NCI-H510A treated with DMSO at 0.1 percent for 48 hours (cell line): ENCODE results near the gene MADCAM1.
"Not testable (repeated sequence)": the region's sequence is repeated elsewhere in the genome, so short reads cannot be mapped to it uniquely, and the experiment has no call there.

Experiments
- DNase-seq: peaks from one replicate; lab custom pipeline; 2025; lab: John Stamatoyannopoulos, UW

MADCAM1 gene

DNA sequence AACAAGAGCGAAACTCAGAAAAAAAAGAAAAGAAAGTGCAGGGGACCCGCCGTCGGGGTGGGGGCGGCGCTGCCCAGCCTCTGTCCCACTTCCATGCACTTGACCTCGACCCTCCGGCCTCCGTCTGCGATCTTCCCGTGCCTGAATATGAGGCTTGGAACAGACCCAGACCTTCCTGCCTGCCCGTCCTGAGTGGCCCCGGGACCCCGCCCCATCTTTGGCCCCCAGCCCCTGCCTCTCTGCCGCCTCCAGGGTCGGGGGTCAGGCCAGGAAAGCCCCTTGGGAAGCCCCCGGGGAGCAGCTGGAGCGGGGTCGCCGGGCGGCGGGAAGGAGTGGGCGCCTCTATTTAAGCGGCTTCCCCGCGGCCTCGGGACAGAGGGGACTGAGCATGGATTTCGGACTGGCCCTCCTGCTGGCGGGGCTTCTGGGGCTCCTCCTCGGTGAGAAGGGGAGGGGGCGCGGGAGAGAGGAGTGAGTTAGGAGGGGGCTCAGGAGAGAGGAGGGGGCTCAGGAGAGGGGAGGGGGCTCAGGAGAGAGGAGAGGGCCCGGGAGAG is at the start of gene MADCAM1:
Gene MADCAM1, plus strand, starts transcription at position 375 of the 554 bp plus-strand sequence. Its CDS starts 14 bp downstream, at position 389.
- DNase-seq = no peak

- DNase-seq = no peak
Observed at GRCh38 chr19:447064-447426, 49.2 kb upstream of the MADCAM1 start.

DNA sequence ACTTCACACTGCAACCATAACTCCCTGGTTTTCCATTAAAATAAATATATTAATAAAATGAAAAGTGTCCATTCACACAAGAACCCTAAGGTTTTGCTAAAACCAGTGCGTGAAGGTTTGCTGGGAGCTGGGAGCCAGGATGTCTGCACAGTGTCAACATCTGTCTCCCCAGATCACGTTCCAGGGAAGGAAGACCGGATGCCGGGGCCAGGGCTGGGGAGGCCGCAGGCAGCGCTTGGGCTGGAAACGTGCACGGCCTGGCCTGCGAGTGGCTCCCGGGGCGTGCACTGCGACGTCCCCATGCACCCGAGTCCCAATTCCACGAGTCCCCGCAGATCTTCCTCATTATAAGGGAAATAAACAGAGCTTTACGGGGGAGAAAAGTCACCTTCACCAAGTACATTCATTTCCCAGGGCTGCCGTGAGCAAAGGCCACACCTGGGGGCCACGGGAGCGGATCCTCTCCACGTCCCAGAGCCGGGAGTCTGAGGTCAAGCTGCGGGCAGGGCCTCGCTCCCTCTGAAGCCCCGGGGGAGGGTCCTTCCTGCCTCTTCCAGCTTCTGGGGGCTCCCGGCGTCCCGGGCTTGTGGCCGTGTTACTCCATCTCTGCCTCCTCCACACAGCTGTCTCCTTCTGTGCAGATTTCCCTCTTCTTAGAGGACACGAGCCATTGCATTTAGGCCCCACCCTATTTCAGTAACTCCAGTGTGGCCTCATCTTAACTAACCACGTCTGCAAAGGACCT is 48.3 kb upstream of the MADCAM1 start:
- no peak for DNase-seq

DNA sequence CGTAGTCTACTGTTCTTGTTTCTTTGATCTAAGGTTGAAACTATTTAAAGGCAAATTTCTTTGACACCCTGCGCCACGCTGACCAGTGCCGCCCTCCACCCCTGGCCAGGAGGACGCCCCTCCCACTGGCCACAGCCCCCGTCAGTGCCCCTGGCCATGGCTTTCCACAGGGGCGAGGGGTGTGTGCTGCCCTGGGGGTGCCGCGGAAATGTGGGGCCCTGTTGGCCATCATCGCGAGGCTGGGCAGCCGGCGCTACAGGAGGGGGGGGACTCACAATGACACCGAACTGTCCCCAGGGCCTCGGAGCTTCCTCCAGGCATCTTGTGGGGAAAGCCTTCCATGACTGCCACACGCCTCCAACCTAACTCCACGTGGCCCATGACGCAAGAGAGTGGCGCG is 46.4 kb upstream of the MADCAM1 start:
- no peak for DNase-seq

DNA sequence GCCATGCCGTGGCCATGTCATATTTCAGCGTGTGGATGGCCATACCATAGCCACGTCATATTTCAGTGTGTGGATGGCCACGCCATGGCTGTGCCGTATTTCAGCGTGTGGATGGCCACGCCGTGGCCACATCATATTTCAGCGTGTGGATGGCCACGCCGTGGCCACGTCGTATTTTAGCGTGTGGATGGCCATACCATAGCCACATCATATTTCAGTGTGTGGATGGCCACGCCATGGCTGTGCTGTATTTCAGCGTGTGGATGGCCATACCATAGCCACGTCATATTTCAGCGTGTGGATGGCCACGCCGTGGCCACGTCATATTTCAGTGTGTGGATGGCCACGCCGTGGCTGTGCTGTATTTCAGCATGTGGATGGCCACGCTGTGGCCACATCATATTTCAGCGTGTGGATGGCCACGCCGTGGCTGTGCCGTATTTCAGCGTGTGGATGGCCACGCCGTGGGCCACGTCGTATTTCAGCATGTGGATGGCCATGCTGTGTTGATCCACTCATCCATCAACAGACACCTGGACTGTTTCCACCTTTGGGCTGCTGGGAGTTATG is 45.3 kb upstream of the MADCAM1 start:
- not testable (repeated sequence) for DNase-seq

GRCh38 chr19:452829-453228 is 43.5 kb upstream of the MADCAM1 start:
- no peak for DNase-seq

- DNase-seq = no peak
Observed at GRCh38 chr19:453606-454005, 42.7 kb upstream of the MADCAM1 start.

DNA sequence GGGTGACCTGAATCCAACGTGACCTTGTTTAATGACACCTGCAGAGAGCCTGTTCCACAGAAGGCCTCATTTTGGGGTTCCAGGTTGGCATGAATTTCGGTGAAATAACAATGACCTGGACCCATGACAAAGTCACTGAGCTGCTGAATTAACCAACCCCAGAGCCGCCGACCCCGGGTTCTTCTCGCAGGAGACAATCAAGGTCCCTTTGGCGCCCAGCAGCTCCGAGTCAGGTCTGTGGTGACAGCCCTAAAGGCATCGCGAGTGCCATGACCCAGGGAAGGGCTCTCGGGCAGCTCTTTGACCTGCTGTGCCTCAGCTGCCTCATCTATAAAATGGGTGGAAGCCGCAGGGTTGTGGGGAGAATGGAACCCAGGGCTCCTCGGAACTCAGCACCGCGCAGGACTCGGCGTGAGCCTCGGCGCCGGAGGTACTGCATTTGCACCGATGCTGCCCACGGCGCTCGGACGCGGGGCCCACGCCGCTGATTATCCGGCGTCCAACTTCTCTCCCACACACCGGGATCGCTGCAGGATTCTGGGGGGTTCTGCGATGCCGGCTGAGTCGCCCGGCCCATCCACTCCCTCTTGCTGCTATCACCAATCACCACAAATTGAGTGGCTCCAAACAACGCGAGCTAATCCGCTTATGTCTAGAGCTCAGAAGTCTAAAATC is 41.1 kb upstream of the MADCAM1 start:
- DNase-seq = no peak

GRCh38 chr19:455851-456546 is 40.3 kb upstream of the MADCAM1 start:
- DNase-seq = no peak

DNA sequence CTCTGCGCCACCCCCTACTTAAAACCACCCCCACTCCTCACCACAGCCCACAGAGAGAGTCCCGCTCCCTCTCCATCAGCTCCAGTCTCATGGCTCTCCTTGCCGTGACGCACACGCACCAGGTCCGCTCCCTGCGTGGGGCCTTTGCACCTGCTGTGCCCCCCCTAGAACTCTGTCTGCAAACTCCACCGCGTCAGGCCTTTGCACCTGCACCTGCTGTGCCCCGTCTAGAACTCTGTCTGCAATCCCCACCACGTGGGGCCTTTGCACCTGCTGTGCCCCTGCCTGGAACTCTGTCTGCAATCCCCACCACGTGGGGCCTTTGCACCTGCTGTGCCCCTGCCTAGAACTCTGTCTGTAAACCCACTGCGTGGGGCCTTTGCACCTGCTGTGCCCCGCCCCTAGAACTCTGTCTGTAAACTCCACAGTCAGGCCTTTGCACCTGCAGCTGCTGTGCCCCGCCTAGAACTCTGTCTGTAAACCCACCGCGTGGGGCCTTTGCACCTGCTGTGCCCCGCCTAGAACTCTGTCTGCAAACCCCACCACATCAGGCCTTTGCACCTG is 39.7 kb upstream of the MADCAM1 start:
- DNase-seq = no peak

DNA sequence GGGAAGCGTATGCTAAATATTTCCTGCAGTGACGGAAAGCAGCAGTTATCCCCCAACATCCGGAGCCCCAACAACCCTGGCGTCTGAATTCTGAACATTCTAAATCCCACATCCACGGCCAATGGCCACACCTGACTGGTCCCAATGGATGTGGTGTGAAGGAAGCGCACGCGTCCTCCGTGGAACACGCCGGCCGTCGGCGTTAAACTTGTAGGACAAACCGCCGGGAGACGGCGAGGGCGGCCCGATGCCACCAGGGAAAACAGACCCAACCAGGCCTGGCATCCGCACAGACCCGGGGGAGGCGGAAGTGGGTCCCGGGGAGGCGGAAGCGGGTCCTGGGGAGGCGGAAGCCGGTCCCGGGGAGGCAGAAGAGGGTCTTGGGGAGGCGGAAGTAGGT is 38.6 kb upstream of the MADCAM1 start:
- no peak for DNase-seq

- DNase-seq = no peak
Observed at GRCh38 chr19:458091-459042, 37.9 kb upstream of the MADCAM1 start.

DNA sequence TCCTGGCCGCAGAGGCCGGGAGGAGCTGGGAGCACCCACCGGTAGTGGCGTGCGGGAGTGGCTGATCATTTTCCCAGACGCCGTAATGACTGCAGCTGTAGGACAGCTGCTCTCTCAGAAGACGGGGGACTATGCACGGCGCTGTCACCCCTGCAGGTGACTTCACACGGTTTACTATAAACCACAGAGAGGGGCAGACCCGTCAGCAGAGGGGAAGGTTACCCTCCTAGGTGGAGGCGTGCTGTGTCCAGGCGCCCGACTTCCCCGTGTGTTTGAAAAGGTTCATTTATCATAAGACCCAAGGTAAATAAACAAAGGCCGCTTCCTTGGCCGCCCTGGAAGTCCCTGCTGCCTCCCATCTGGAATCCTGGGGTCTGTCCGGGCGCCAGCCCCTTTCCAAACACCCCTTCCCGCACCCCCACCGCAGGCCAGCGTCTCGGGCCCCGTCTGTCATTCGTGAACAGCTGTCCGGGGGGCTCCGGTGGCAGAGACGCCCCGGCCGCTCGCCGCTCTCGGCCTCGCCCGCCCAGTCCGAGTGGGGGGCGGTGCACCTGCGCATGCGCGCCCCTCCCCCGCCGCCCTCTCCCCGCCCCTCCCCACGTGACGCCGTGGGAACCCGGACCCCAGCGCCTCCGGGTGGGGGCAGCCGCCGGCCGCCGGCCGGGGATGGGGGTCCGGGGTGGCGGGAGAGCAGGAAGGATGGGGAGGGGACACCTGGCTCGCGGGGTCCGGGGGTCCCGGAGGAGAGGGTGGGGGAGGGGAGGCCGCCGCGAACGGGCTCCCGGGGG is 36.4 kb upstream of the MADCAM1 start:
- DNase-seq = peak; percentile 18

DNA sequence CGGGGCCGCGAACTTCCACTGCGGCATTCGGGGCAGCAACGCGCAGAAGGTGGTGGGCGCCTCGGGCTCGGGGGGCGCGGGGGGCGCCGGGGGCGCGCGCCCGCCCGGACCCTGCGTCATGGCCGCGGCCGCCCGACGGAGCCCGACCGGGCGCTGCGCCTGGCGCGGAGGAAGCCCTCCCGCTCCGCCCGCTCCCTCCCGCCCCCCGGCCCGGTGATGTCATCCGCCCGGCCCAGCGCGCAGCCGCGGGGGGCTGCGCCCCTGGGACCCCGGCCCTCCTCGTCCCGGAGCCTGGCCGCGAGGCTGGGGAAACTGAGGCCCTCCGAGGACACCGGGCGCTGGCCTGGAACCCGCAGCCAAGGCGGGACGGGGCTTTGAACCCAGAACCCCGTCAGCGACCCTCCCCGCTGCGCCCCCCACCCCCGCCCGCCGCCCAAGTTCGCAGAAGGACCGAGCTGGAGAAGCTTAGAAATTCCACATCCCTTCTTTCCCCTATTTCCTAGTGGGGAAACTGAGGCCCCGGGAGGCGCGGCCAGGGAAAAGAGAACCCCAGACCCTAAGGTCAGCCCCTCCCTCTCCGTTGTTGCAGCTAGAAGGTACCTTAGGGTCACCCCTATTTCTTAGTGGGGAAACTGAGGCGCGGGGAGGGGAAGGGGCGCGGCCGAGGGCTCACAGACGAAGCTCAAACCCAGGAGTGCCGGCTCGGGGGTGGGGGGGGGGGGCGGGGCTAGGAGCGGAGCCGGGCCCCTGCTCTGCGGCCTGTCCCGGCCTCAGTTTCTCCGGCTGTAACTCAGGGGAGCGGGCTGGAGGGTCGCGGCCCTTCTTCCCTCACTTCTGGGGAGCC is 35.2 kb upstream of the MADCAM1 start, which contains the start of gene SHC2:
Gene SHC2, minus strand, starts transcription at position 157 of the 844 bp plus-strand sequence. Its CDS starts 37 bp downstream, at position 120.
- DNase-seq = no peak

- peak; percentile 47 for DNase-seq
Observed at GRCh38 chr19:461721-462551, 34.4 kb upstream of the MADCAM1 start.

DNA sequence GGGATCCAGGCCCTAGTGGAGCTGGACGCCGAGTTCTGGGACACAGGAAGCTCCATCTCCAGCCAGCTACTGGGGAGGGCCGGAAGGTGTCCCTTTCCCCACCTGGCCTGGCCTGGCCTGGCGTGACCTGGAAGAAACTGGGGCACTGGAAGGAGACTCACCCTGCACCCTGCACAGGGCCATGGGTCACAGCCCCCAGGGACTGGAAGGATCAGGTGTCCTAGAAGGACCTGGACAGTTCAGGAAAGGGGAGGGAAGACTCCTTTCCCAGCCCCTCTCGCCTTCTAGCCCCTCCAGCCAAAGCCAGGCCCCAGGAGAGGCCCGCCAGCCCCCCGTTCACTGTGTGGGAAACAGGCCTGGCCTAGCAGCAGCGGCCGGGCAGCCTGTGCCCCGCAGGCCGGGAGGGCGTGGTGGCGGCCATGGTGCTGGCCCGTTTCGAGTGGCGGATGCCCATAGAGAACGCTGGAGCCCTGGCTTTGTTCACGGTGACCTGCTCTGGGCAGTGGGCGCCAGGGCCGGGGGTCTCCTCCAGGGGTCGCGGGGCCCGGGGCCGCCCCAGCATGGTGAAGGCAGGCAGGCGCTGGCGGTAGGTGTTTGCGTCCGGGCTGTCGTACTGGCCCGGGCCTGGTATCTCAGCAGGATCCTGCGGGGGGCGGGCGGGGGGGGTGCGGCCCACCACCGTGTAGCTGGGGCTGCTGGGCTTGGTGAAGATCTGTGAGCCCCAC is 32.6 kb upstream of the MADCAM1 start:
- no peak for DNase-seq

DNA sequence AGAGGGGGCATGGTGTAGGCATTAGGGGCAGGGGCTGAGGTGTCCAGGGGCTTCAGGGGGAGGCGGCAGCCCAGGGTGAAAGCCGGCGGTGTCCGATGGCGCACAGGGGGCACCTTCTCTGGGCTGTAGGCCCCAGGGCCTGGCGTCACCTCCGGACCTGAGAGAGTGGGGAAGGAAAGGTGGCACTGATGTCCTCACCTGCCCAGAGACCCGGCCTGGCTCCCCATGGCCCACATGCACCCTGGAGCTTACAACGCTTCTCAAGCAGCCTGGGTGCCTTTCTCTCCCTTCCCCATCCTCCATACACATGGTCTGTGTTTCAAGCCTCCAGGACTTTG is 32.1 kb upstream of the MADCAM1 start:
- DNase-seq = no peak
